ENCODE data around the gene CFAP74. TPM values are rescaled to one million over a fixed set of nuclear protein-coding genes. Genes with fewer than 3 reads are reported as not detected.
A peak's percentile ranks its signal among the peaks of the same experiment; 100 is the strongest.

Gene CFAP74
- total and polyA plus RNA-seq, 2 of the 13 experiments (the other 11 are each of a cell fraction or from before 2014, with no cell fraction given) = 0.27 to 0.62 TPM

DNA sequence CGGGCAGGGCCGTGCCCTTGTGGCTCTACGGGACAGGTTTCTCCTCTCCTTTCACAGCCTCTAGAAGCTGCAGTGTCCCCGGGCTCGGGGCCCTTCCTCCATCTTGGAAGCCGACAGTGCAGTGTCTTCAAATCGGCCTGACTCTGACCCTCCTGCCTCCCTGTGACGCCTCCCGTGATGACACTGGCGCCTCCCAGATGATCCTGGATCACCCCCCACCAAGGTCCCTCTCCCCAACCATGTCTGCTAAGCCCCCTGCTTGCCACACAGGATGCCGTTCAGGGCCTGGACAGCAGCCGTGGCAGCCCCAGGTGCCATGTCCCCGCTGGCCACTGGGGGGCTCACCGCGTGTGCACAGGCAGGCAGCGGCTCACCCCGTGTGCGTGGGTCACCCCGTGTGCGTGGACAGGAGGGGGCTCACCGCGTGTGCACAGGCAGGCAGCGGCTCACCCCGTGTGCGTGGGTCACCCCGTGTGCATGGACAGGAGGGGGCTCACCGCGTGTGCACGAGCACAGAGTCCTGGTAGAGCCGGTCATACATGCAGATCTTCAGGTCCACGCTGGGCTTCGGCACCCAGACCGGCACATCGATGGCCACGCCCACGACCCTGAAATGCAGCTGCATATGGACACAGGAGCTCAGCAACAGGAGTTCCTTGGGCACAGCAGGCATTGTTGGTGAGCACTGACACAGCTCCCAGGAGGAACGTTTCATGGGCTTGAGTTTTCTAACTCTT is 59.6 kb downstream of the CFAP74 start (continued):
- TF ChIP-seq, protein P1, sequence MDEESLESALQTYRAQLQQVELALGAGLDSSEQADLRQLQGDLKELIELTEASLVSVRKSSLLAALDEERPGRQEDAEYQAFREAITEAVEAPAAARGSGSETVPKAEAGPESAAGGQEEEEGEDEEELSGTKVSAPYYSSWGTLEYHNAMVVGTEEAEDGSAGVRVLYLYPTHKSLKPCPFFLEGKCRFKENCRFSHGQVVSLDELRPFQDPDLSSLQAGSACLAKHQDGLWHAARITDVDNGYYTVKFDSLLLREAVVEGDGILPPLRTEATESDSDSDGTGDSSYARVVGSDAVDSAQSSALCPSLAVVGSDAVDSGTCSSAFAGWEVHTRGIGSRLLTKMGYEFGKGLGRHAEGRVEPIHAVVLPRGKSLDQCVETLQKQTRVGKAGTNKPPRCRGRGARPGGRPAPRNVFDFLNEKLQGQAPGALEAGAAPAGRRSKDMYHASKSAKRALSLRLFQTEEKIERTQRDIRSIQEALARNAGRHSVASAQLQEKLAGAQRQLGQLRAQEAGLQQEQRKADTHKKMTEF (CRISPR knock-in tag; IDR thresholded peaks at IDR 0.05) = peak; percentile 81
- TF ChIP-seq, protein P2, sequence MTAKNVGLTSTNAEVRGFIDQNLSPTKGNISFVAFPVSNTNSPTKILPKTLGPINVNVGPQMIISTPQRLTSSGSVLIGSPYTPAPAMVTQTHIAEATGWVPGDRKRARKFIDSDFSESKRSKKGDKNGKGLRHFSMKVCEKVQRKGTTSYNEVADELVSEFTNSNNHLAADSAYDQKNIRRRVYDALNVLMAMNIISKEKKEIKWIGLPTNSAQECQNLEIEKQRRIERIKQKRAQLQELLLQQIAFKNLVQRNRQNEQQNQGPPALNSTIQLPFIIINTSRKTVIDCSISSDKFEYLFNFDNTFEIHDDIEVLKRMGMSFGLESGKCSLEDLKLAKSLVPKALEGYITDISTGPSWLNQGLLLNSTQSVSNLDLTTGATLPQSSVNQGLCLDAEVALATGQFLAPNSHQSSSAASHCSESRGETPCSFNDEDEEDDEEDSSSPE (CRISPR knock-in tag; IDR thresholded peaks at IDR 0.05) = peak; percentile 30; the same call in 1 of the 2 replicates
- no peak for TF ChIP-seq ZFP36L1 (CRISPR knock-in tag; IDR thresholded peaks at IDR 0.05)
- TF ChIP-seq, protein P3, sequence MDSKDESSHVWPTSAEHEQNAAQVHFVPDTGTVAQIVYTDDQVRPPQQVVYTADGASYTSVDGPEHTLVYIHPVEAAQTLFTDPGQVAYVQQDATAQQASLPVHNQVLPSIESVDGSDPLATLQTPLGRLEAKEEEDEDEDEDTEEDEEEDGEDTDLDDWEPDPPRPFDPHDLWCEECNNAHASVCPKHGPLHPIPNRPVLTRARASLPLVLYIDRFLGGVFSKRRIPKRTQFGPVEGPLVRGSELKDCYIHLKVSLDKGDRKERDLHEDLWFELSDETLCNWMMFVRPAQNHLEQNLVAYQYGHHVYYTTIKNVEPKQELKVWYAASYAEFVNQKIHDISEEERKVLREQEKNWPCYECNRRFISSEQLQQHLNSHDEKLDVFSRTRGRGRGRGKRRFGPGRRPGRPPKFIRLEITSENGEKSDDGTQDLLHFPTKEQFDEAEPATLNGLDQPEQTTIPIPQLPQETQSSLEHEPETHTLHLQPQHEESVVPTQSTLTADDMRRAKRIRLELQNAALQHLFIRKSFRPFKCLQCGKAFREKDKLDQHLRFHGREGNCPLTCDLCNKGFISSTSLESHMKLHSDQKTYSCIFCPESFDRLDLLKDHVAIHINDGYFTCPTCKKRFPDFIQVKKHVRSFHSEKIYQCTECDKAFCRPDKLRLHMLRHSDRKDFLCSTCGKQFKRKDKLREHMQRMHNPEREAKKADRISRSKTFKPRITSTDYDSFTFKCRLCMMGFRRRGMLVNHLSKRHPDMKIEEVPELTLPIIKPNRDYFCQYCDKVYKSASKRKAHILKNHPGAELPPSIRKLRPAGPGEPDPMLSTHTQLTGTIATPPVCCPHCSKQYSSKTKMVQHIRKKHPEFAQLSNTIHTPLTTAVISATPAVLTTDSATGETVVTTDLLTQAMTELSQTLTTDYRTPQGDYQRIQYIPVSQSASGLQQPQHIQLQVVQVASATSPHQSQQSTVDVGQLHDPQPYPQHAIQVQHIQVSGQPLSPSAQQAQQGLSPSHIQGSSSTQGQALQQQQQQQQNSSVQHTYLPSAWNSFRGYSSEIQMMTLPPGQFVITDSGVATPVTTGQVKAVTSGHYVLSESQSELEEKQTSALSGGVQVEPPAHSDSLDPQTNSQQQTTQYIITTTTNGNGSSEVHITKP (CRISPR knock-in tag; IDR thresholded peaks at IDR 0.05; ENCODE audit: low read depth) = peak; percentile 73; the same call in 1 of the 2 replicates
- TF ChIP-seq HDAC2 (CRISPR knock-in tag; IDR thresholded peaks at IDR 0.05) = peak; percentile 82
- TF ChIP-seq, protein P4, sequence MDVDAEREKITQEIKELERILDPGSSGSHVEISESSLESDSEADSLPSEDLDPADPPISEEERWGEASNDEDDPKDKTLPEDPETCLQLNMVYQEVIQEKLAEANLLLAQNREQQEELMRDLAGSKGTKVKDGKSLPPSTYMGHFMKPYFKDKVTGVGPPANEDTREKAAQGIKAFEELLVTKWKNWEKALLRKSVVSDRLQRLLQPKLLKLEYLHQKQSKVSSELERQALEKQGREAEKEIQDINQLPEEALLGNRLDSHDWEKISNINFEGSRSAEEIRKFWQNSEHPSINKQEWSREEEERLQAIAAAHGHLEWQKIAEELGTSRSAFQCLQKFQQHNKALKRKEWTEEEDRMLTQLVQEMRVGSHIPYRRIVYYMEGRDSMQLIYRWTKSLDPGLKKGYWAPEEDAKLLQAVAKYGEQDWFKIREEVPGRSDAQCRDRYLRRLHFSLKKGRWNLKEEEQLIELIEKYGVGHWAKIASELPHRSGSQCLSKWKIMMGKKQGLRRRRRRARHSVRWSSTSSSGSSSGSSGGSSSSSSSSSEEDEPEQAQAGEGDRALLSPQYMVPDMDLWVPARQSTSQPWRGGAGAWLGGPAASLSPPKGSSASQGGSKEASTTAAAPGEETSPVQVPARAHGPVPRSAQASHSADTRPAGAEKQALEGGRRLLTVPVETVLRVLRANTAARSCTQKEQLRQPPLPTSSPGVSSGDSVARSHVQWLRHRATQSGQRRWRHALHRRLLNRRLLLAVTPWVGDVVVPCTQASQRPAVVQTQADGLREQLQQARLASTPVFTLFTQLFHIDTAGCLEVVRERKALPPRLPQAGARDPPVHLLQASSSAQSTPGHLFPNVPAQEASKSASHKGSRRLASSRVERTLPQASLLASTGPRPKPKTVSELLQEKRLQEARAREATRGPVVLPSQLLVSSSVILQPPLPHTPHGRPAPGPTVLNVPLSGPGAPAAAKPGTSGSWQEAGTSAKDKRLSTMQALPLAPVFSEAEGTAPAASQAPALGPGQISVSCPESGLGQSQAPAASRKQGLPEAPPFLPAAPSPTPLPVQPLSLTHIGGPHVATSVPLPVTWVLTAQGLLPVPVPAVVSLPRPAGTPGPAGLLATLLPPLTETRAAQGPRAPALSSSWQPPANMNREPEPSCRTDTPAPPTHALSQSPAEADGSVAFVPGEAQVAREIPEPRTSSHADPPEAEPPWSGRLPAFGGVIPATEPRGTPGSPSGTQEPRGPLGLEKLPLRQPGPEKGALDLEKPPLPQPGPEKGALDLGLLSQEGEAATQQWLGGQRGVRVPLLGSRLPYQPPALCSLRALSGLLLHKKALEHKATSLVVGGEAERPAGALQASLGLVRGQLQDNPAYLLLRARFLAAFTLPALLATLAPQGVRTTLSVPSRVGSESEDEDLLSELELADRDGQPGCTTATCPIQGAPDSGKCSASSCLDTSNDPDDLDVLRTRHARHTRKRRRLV (CRISPR knock-in tag; IDR thresholded peaks at IDR 0.05) = no peak
- no peak for TF ChIP-seq TBP (CRISPR knock-in tag; IDR thresholded peaks at IDR 0.05)
- TF ChIP-seq ZNF878 (CRISPR knock-in tag; IDR thresholded peaks at IDR 0.05) = no peak
- TF ChIP-seq ZNF792 (CRISPR knock-in tag; IDR thresholded peaks at IDR 0.05) = 0 out of 2 replicates have a peak, but pooled peaks have one; percentile 15
- peak; percentile 70 for TF ChIP-seq RAD21 (CRISPR knock-in tag; IDR thresholded peaks at IDR 0.05)
- TF ChIP-seq FLYWCH1 (CRISPR knock-in tag; IDR thresholded peaks at IDR 0.05) = no peak
- no peak for TF ChIP-seq NFE2 (CRISPR knock-in tag; IDR thresholded peaks at IDR 0.05)
- TF ChIP-seq, protein P5, sequence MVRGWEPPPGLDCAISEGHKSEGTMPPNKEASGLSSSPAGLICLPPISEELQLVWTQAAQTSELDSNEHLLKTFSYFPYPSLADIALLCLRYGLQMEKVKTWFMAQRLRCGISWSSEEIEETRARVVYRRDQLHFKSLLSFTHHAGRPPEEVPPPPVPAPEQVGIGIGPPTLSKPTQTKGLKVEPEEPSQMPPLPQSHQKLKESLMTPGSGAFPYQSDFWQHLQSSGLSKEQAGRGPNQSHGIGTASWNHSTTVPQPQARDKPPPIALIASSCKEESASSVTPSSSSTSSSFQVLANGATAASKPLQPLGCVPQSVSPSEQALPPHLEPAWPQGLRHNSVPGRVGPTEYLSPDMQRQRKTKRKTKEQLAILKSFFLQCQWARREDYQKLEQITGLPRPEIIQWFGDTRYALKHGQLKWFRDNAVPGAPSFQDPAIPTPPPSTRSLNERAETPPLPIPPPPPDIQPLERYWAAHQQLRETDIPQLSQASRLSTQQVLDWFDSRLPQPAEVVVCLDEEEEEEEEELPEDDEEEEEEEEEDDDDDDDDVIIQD (CRISPR knock-in tag; IDR thresholded peaks at IDR 0.05; ENCODE audit: low read depth) = 0 out of 2 replicates have a peak, but pooled peaks have one; percentile 23
- TF ChIP-seq ZNF891 (CRISPR knock-in tag; IDR thresholded peaks at IDR 0.05) = no peak
- TF ChIP-seq, protein P6, sequence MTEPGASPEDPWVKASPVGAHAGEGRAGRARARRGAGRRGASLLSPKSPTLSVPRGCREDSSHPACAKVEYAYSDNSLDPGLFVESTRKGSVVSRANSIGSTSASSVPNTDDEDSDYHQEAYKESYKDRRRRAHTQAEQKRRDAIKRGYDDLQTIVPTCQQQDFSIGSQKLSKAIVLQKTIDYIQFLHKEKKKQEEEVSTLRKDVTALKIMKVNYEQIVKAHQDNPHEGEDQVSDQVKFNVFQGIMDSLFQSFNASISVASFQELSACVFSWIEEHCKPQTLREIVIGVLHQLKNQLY (CRISPR knock-in tag; IDR thresholded peaks at IDR 0.05) = peak; percentile 63; the same call in 1 of the 2 replicates

All from HepG2 (cell line).